Neuronal stem cell (in vitro differentiated cells): ENCODE measurements around the gene MAPK7.

ENCODE experiments used
- DNase-seq: peaks from one replicate; pipeline ENCODE4 v3.0.0-alpha.2; 2013; ENCODE audit warnings: low spot score
- H2AFZ ChIP-seq: one replicate; pipeline ENCODE4 v1.6.1; 2013; ENCODE audit warnings: mild to moderate bottlenecking, low read length, inconsistent platforms
- H2AK5ac ChIP-seq: 2 replicates; pipeline ENCODE4 v1.6.1; 2013; ENCODE audit warnings: low read depth, mild to moderate bottlenecking, inconsistent platforms, low read length, moderate library complexity, mixed read lengths
- H2BK120ac ChIP-seq: 2 replicates; pipeline ENCODE4 v1.6.1; 2013; ENCODE audit warnings: low read depth, mild to moderate bottlenecking, inconsistent platforms, low read length, moderate library complexity, mixed read lengths
- H2BK12ac ChIP-seq: one replicate; pipeline ENCODE4 v1.6.1; 2013; ENCODE audit warnings: low read length, inconsistent platforms
- H2BK15ac ChIP-seq: 2 replicates; pipeline ENCODE4 v1.6.1; 2013; ENCODE audit warnings: mild to moderate bottlenecking, low read length, inconsistent platforms, mixed read lengths
- H2BK5ac ChIP-seq: one replicate; pipeline ENCODE4 v1.6.1; 2013; ENCODE audit warnings: inconsistent platforms, mild to moderate bottlenecking, low read length, moderate library complexity
- H3K14ac ChIP-seq: one replicate; pipeline ENCODE4 v1.6.1; 2013; ENCODE audit warnings: low read length, inconsistent platforms
- H3K18ac ChIP-seq: 2 replicates; pipeline ENCODE4 v1.6.1; 2013; ENCODE audit warnings: low read length, inconsistent platforms
- H3K23ac ChIP-seq: 2 replicates; pipeline ENCODE4 v1.6.1; 2013; ENCODE audit warnings: low read depth, mild to moderate bottlenecking, mixed read lengths, low read length, inconsistent platforms; ENCODE audit not compliant: poor library complexity
- H3K27ac ChIP-seq: replicated peaks from 3 replicates; pipeline ENCODE4 v1.5.1; 2013; ENCODE audit warnings: low read length, inconsistent platforms
- H3K27me3 ChIP-seq, 3 experiments: 2 replicates each; pipeline ENCODE4 v1.6.1; 2013; ENCODE audit warnings: low read length in 3 of 3, mild to moderate bottlenecking in 2 of 3, inconsistent platforms in 1 of 3, low read depth in 1 of 3, mixed read lengths in 1 of 3, moderate library complexity in 1 of 3; ENCODE audit not compliant: control insufficient read depth in 3 of 3, insufficient read depth in 3 of 3
- H3K36me3 ChIP-seq, 2 donors: replicated peaks in 1 of 2; 2 replicates each; pipeline ENCODE4 v1.6.1; 2013; ENCODE audit warnings: low read length in 2 of 2; ENCODE audit not compliant: control insufficient read depth in 2 of 2, insufficient read depth in 2 of 2
- H3K4ac ChIP-seq: 2 replicates; pipeline ENCODE4 v1.6.1; 2013; ENCODE audit warnings: inconsistent platforms, mild to moderate bottlenecking, low read length, moderate library complexity
- H3K4me1 ChIP-seq, 2 donors: 1 replicate in 1 of 2; 2 replicates in 1 of 2; pipeline ENCODE4 v1.6.1; 2013; ENCODE audit warnings: low read length in 2 of 2, low read depth in 1 of 2; ENCODE audit not compliant: control insufficient read depth in 2 of 2, insufficient read depth in 1 of 2
- H3K4me2 ChIP-seq: one replicate; pipeline ENCODE4 v1.6.1; 2013; ENCODE audit warnings: mild to moderate bottlenecking, low read length, inconsistent platforms; ENCODE audit not compliant: insufficient read depth, poor library complexity, severe bottlenecking
- H3K4me3 ChIP-seq, 2 donors: 2 replicates each; pipeline ENCODE4 v1.5.1; 2013; ENCODE audit warnings: low read length in 2 of 2, mild to moderate bottlenecking in 2 of 2, inconsistent platforms in 1 of 2, moderate library complexity in 1 of 2
- H3K79me1 ChIP-seq: one replicate; pipeline ENCODE4 v1.6.1; 2013; ENCODE audit warnings: low read depth, mild to moderate bottlenecking, inconsistent platforms, low read length, moderate library complexity
- H3K9ac ChIP-seq: one replicate; pipeline ENCODE4 v1.6.1; 2013; ENCODE audit warnings: mild to moderate bottlenecking, low read depth, low read length, inconsistent platforms; ENCODE audit not compliant: poor library complexity
- H3K9me3 ChIP-seq, 2 donors: replicated peaks in 1 of 2; 2 replicates each; pipeline versions ENCODE3 to v1.6.1; 2013; ENCODE audit warnings: low read length in 2 of 2, mild to moderate bottlenecking in 2 of 2, inconsistent platforms in 1 of 2, low read depth in 1 of 2, mixed read lengths in 1 of 2, moderate library complexity in 1 of 2; ENCODE audit not compliant: control insufficient read depth in 2 of 2, insufficient read depth in 1 of 2
- H4K8ac ChIP-seq: one replicate; pipeline ENCODE4 v1.6.1; 2013; ENCODE audit warnings: low read depth, mild to moderate bottlenecking, inconsistent platforms, low read length, moderate library complexity
- H4K91ac ChIP-seq: one replicate; pipeline ENCODE4 v1.6.1; 2013; ENCODE audit warnings: low read length, low read depth, mild to moderate bottlenecking, inconsistent platforms; ENCODE audit not compliant: poor library complexity
- WGBS, 2 donors: extraction: QIAGEN DNeasy Blood & Tissue Kit; methylation state at CpG; one replicate each; pipeline ENCODE4 v1.1.7; 2013; ENCODE audit warnings: missing lambda C conversion rate in 2 of 2, mixed read lengths in 1 of 2; ENCODE audit not compliant: insufficient read length in 2 of 2, insufficient replicate concordance in 1 of 2; ENCODE audit errors: extremely low coverage in 2 of 2; 5-methylcytosine and 5-hydroxymethylcytosine counted together

MAPK7 gene

DNA sequence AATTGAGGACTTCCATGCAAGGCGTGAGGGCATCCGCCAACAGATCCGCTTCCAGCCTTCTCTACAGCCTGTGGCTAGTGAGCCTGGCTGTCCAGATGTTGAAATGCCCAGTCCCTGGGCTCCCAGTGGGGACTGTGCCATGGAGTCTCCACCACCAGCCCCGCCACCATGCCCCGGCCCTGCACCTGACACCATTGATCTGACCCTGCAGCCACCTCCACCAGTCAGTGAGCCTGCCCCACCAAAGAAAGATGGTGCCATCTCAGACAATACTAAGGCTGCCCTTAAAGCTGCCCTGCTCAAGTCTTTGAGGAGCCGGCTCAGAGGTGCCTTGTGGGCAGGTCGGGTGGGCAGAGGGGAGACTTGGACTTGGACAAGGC, 3.1 kb downstream of the MAPK7 start:
- Histone ChIP-seq H2AK5ac (no peak overlapping the region), H2BK5ac (no peak overlapping the region), H3K4me2 (no peak overlapping the region), H3K36me3 (peaks cover 50 to 68% of the 10 kb centered on the region in 2 donors), H3K27ac (no peak overlapping the region), H3K4me3 (peak overlapping the region in 1 of 2 donors; percentile 2), H3K4ac (no peak overlapping the region), H3K9ac (no peak overlapping the region), H3K14ac (no peak overlapping the region), H3K18ac (no peak overlapping the region), H3K23ac (no peak overlapping the region), H2BK120ac (no peak overlapping the region), H4K8ac (peak overlapping the region; percentile 24), H2BK12ac (no peak overlapping the region), H3K79me1 (peaks cover 11% of the 10 kb centered on the region), H3K27me3 (no peaks in the 10 kb centered on the region), H2BK15ac (no peak overlapping the region), H2AFZ (no peak overlapping the region), H4K91ac (no peak overlapping the region), H3K4me1 (peaks cover 7 to 13% of the 10 kb centered on the region in 2 donors), H3K9me3 (no peaks in the 10 kb centered on the region)
- no peak for DNase-seq
- WGBS, 2 donors, result no CpG with 5 or more reads among the region's 7 CpGs

DNA sequence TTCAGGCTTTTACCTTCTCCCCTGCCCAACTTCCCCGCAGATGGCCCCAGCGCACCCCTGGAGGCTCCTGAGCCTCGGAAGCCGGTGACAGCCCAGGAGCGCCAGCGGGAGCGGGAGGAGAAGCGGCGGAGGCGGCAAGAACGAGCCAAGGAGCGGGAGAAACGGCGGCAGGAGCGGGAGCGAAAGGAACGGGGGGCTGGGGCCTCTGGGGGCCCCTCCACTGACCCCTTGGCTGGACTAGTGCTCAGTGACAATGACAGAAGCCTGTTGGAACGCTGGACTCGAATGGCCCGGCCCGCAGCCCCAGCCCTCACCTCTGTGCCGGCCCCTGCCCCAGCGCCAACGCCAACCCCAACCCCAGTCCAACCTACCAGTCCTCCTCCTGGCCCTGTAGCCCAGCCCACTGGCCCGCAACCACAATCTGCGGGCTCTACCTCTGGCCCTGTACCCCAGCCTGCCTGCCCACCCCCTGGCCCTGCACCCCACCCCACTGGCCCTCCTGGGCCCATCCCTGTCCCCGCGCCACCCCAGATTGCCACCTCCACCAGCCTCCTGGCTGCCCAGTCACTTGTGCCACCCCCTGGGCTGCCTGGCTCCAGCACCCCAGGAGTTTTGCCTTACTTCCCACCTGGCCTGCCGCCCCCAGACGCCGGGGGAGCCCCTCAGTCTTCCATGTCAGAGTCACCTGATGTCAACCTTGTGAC, 3.6 kb downstream of the MAPK7 start:
- peaks cover 11 to 18% of the 10 kb centered on the region in 2 donors for H3K4me1 ChIP-seq
- no peak overlapping the region for H3K4me3 ChIP-seq
- no peak overlapping the region for H4K91ac ChIP-seq
- no peak for DNase-seq
- H3K4ac ChIP-seq, result no peak overlapping the region
- H3K9me3 ChIP-seq, result no peaks in the 10 kb centered on the region
- H2BK15ac ChIP-seq, result no peak overlapping the region
- H2AK5ac ChIP-seq, result no peak overlapping the region
- H3K36me3 ChIP-seq, result peaks cover 50 to 68% of the 10 kb centered on the region in 2 donors
- H3K18ac ChIP-seq, result no peak overlapping the region
- no peak overlapping the region for H3K9ac ChIP-seq
- no peaks in the 10 kb centered on the region for H3K27me3 ChIP-seq
- peaks cover 11% of the 10 kb centered on the region for H3K79me1 ChIP-seq
- H2BK12ac ChIP-seq, result no peak overlapping the region
- no peak overlapping the region for H4K8ac ChIP-seq
- no peak overlapping the region for H2BK5ac ChIP-seq
- no peak overlapping the region for H2BK120ac ChIP-seq
- H2AFZ ChIP-seq, result no peak overlapping the region
- no peak overlapping the region for H3K27ac ChIP-seq
- peak overlapping the region; percentile 71 for H3K23ac ChIP-seq
- WGBS, 2 donors, result no CpG with 5 or more reads among the region's 31 CpGs
- H3K4me2 ChIP-seq, result no peak overlapping the region
- H3K14ac ChIP-seq, result no peak overlapping the region

DNA sequence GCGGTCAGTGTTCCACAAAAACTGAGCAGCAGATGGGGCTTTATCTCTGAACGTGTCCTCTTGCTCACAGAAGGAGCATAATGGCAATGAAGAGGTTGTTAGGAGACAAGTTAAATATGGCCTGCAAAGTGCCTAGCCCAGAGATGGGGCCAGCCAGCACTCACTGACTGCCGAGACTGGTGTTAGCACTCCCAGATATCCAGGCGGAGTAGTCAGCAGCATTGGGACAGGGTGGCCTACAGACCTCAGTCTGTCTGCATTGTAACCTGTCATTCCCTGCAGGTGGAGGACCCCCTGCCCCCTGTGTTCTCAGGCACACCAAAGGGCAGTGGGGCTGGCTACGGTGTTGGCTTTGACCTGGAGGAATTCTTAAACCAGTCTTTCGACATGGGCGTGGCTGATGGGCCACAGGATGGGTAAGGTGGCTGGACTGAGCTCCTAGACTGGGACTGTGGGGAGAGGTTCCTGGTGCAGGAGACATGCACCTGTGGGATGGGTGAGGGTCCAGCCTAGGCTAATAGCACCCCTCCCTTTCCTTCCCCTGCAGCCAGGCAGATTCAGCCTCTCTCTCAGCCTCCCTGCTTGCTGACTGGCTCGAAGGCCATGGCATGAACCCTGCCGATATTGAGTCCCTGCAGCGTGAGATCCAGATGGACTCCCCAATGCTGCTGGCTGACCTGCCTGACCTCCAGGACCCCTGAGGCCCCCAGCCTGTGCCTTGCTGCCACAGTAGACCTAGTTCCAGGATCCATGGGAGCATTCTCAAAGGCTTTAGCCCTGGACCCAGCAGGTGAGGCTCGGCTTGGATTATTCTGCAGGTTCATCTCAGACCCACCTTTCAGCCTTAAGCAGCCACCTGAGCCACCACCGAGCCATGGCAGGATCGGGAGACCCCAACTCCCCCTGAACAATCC, 4.5 kb downstream of the MAPK7 start:
- Histone ChIP-seq H2BK5ac (no peak overlapping the region), H3K36me3 (peaks cover 50 to 68% of the 10 kb centered on the region in 2 donors), H3K9ac (no peak overlapping the region), H2AFZ (no peak overlapping the region), H3K4me2 (no peak overlapping the region), H3K4ac (no peak overlapping the region), H2BK12ac (no peak overlapping the region), H3K27me3 (no peaks in the 10 kb centered on the region), H4K8ac (no peak overlapping the region), H3K4me1 (peaks cover 17 to 25% of the 10 kb centered on the region in 2 donors), H3K14ac (no peak overlapping the region), H2AK5ac (no peak overlapping the region), H3K27ac (no peak overlapping the region), H3K9me3 (no peaks in the 10 kb centered on the region), H4K91ac (no peak overlapping the region), H3K18ac (no peak overlapping the region), H2BK15ac (no peak overlapping the region), H3K23ac (peak overlapping the region; percentile 45), H2BK120ac (no peak overlapping the region), H3K79me1 (peaks cover 11% of the 10 kb centered on the region), H3K4me3 (no peak overlapping the region)
- WGBS, 2 donors, result no CpG with 5 or more reads among the region's 13 CpGs
- DNase-seq, result no peak
